GM21526 (cell line): Measurements from ENCODE around the gene ITGA7.
"Not testable (repeated sequence)": the region's sequence is repeated elsewhere in the genome, so short reads cannot be mapped to it uniquely, and the experiment has no call there.

Experiments
- ATAC-seq: cut with Tn5 transposase; IDR thresholded peaks from one replicate; pipeline ENCODE4 v1.9.1; 2021; ENCODE audit warnings: moderate library complexity; ENCODE audit not compliant: unreplicated experiment, low FRiP score

ITGA7 gene

DNA sequence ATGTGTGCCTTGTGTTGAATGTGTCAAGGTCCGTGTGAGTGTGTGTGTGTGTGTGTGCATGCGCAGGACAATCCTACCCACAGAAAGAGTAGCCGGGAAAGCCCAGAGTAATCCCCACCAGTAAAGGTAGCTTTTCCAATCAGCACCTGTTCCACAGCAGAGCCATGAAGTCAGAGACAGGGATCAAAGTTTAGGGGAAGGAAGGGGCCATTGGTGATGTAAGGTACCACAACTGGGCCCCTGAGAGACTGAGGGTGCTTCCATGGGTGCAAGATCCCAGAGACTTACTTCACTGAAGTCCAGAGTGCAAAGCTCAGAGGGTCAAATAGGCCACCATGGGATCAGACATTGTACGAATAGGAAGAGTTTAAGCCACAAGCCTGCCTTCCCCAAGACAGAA lies 50.5 kb downstream of the ITGA7 start:
- ATAC-seq, result no peak

DNA sequence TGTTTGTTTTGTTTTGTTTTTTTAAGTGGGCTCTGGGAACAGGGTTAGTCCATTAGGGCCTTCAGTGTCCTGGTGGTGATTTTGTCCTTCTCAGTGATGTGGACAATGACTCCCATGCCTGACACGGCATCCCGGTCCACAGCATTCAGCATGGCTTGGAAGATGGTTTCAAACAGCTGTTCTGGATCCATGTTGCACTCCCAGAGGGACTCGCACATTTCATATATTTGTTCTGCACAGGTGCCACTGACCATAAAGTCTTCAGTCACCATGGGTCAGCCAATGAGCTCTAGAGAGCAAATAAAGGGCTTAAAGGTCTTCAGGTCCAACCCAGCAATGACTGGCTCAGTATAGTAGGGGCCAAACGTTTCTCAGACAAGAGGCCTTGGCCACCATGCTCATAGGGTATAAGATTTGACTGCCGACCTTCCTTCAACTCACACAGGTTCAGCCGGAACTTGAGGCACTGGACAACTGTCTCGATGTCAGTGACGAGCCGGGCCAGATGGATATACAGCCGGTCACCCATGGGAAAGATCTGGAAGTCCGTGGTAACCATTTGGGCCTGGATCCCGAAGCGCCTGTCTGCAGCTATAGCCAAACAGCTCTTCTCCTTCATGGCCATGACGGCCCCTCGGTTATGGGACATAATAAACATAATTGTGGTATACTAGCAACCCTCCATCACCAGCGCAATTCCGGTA lies 53.0 kb downstream of the ITGA7 start:
- ATAC-seq, result no peak

DNA sequence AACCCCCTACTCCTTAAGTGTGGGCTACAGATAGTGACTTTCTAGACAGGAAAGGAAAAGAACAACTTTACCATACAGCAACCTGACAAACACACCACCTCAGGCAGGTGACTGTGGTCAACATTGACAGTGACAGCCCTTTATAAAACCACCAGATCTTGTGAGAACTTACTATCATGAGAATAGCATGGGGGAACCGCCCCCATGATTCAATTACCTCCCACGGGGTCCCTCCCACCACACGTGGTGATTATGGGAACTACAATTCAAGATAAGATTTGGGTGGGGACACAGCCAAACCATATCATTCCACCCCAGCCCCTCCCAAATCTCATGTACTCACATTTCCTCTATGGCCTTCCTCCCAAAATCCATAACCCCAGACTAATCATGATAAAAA lies 54.7 kb downstream of the ITGA7 start:
- ATAC-seq, result no peak

DNA sequence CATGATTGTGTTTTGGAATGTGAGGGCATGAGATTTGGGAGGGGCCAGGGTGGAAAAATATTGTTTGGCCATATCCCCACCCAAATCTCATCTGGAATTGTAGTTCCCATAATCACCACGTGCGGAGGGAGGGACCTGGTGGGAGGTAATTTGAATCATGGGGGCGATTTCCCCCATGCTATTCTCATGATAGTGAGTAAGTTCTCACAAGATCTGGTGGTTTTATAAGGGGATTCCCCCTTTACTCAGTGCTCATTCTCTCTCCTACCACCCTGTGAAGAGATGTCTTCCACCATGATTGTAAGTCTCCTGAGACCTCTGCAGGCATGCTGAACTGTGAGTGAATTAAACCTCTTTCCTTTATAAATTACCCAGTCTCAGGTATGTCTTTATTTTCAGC lies 55.4 kb downstream of the ITGA7 start:
- ATAC-seq, result no peak

DNA sequence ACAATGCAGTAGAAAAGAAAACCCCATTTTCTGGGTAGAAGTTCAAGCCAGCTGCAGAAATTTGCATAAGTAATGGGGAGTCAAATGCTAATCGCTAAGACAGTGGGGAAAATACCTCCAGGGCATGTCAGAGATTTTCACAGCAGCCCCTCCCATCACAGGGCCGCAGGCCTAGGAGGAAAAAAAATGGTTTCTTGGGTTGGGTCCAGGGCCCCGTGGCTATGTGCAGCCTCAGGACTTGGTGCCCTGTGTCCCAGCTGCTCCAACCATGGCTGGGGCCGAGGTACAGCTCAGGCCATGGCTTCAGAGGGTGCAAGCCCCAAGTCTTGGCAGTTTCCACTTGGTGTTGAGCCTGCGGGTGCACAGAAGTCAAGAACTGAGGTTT lies 56.4 kb downstream of the ITGA7 start:
- no peak for ATAC-seq

DNA sequence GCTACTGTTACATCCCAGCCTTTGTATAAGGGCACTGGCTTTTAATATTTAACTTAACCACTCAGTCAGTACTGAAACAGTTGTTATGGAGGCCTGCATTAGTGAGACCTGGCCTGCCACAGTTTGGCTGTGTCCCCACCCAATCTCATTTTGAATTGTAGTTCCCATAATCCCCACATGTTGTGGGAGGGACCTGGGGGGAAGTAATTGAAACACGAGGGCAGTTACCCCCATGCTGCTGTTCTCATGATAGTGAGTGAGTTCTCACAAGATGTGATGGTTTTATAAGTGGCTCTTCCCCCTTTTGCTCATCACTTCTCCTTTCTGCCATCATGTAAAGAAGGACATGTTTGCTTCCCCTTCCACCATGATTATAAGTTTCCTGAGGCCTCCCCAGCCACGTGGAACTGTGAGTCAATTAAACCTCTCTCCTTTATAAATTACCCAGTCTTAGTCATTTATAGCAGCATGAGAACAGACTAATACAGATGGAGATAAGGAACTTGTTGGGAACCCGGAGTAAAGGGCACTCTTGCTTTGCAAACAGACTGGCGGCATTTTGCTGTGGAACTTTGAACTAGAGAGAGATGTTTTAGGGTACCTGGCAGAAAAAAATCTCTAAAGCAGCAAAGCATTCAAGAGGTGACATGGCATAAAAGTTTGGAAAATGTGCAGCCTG lies 56.9 kb downstream of the ITGA7 start:
- not testable (repeated sequence) for ATAC-seq

DNA sequence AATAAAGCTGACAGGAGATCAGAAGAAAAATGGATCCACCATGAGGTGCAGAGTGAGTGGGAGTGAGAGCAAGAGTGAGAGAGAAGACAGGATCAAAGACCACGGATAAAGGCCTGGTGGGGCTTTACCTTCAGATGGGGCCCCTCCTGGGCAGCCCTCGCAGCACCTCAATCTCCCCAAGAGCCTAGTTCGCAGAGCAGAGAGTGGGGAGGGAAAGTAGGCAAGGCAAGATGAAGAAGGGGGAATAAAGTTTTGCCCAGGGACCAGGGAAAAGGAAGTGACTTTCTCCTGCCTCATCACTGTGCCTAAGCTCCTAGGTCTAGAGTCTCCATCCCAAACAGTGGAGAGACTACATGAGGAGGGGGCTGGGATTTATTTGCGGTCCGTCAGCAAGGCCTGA lies 60.7 kb downstream of the ITGA7 start:
- ATAC-seq, result no peak

DNA sequence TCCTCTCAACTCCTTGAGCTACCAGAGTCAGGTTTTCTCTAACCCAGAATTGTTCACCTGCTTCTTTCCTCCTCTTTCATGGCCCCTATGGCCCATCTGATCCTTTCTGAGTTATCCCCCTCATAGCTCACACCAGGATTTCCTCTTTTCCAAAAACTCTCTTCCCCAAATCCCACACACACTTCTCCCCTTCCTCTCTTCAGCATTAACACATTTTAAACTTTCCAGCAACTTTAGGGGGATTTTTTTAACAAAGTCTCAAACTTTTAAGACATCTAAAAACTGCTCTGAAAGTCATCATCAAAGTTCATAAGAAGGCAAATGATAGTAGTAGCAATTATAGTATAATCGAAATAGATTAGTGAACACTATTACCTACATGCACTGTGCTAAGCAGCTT lies 63.1 kb downstream of the ITGA7 start:
- no peak for ATAC-seq

DNA sequence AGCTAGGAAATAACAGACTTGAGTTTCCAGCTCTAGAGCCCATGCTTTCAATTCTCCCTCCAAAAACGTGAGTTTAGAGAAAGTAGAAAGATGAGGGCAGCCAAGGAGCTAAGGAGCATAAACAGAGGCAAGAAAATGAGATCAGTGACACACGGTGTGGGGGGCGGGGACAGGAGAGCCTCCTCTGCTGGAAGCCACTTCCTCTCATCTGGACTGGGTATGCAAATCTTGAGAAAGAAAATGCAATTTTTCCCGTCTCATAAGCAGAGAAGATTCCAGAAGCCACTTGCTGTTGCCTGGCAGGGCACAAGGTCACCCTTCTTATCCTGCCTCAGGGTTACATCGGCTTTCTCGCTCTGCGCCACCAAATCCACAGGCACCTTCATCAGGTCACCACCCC lies 65.0 kb downstream of the ITGA7 start:
- ATAC-seq, result no peak

DNA sequence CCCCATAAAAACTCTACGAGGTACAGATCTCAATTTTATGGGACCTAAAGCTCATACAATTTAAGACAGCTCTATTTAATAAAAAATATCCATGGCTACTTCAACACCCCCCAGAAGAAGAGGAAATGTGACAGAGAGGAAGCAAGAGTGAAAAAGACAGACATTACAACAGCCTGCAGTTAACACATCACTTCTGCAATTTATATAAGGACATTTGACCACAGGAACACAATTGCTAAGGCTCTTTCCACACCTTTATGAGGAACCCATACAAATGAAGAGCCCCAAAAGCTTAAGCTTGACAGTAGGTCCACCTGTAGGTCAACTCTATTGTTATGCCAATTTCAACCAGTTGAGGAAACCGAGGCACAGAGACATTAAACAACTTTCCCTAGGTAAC lies 65.4 kb downstream of the ITGA7 start:
- no peak for ATAC-seq

DNA sequence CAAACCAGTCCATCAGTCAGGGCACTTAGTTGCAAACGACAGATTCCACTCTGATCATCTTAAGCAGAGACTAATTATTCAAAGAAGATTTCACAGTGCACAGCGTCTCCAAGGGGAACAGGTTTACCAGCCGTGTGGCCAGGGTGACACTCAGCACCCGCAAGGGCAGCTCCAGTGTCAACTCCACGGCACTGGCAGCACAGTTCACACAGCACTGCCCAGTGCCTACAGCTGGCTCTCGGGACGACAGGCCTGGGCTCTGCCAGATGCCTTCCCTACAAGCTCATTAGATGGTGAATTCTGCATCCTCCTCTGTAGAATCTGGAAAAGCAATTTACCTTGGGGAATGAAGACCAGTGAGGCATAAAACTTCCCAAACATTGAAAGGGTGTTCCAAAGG lies 66.1 kb downstream of the ITGA7 start:
- no peak for ATAC-seq

DNA sequence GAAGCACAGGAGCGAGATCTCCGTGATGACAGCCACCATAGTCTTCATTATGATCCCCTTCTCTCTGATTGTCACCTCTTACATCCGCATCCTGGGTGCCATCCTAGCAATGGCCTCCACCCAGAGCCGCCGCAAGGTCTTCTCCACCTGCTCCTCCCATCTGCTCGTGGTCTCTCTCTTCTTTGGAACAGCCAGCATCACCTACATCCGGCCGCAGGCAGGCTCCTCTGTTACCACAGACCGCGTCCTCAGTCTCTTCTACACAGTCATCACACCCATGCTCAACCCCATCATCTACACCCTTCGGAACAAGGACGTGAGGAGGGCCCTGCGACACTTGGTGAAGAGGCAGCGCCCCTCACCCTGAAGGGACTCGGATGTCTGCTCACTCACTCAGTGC lies 70.2 kb downstream of the ITGA7 start:
- ATAC-seq, result no peak

DNA sequence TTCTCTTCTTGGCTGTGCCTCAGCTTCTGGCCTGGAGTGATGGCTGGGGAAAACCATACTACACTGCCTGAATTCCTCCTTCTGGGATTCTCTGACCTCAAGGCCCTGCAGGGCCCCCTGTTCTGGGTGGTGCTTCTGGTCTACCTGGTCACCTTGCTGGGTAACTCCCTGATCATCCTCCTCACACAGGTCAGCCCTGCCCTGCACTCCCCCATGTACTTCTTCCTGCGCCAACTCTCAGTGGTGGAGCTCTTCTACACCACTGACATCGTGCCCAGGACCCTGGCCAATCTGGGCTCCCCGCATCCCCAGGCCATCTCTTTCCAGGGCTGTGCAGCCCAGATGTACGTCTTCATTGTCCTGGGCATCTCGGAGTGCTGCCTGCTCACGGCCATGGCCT lies 70.9 kb downstream of the ITGA7 start, which contains the start of gene OR10P1:
OR10P1 (plus strand) TSS at position 40 of the 400 bp plus-strand sequence; CDS start at position 40, 0 bp downstream.
- no peak for ATAC-seq

DNA sequence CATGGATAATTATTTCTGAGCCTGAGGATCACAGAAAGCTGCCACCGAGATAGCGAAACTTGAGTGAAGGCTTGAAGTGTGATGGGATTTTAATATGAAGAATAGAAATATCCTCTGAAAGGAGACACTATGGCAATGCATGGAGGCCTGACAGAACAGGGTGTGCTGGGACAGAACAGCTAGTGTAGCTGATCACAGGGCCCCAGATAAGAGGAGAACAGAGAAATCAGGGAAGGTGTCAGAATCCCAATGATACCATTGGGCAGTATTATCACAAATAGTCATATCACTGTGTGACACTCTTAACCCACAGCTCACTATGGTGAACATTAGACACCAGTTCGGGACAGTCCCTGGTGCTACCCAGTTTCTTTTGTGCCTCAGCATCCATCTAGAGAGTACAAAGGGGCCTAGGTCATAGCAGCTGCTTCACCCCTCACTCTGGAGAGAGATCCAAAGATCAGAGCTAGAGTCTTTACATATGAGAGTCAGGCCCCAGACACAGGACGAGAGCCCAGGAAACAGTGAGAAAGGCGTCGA lies 71.5 kb downstream of the ITGA7 start:
- ATAC-seq, result no peak
